HG02885 (cell line): ENCODE measurements around the gene STK32A.

Experiments used
- ATAC-seq: cut with Tn5 transposase; IDR thresholded peaks from one replicate; pipeline ENCODE4 v1.9.1; 2021; ENCODE audit warnings: mild to moderate bottlenecking; ENCODE audit not compliant: unreplicated experiment, poor library complexity

STK32A gene

DNA sequence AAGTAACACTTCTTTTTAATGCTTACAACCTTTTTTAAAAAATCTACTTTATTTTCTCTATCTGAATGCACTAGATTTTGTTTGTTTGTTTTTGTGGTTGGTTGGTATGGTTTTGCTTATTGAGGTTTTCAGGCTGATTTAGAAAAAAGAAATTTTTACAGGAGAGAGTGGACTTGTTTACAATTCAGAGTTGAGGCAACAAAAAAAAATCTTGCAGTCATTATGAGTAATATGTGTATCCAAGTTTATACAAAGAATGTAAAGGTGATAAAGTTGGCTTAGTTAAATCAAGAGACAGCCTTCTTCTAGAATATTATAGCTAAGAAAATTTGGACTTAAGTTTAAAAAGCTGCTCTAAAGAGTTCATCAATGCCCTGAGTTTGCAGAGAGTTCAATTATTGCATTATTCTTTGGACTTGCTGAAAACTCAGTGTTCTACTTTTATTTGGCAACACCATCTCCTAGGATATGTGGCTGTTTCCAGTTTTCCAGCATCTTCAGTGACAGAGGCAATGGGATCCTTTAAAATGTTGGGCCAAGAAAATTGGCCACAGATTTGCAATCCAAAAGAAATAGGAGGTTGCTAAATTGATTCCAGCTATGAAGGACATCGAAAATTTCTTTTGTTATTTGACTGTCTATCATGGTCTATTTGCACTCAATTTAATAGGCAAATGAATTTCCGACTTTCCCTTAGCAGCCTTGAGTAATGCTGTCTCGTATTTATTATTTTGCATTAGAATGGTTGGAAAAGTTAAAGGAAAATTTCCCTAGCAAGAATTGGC, 10.7 kb downstream of the STK32A start:
- ATAC-seq, result no peak

DNA sequence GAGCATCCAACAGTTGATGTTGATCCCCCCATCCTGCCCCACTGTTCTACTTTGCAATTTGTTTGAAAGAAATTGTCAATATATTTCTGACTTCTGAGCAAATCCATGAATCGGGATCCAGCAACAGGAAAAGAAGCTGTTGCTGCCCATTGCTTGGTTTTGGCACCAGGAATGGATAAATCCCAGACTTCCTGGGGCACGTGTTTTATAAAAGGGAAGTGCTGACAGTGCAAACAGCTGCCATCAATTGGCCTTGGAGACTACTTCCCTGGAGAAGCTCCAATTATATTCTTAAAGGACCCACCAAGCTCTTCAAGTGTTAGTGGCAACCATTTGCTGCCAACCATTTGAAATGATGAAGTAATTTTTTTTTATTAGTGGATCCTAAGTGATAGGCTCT, 13.7 kb downstream of the STK32A start:
- ATAC-seq, result no peak

DNA sequence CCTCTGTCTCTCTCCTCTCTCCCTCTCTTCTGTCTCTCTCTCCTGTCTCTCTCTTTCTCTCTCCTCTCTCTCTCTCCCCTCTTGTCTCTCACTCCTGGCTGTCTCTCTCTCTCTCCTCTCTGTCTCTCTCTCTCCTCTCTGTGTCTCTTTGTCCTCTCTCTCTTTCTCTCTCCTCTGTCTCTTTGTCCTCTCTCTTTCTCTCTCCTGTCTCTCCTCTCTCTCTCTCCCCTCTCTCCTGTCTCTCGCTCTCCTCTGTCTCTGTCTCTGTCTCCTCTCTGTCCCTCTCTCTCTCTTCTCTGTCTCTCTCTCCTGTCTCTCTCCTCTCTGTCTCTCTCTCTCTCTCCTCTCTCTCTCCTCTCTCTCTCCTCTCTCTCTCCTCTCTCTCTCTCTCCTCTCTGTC, 25.0 kb downstream of the STK32A start:
- no peak for ATAC-seq

DNA sequence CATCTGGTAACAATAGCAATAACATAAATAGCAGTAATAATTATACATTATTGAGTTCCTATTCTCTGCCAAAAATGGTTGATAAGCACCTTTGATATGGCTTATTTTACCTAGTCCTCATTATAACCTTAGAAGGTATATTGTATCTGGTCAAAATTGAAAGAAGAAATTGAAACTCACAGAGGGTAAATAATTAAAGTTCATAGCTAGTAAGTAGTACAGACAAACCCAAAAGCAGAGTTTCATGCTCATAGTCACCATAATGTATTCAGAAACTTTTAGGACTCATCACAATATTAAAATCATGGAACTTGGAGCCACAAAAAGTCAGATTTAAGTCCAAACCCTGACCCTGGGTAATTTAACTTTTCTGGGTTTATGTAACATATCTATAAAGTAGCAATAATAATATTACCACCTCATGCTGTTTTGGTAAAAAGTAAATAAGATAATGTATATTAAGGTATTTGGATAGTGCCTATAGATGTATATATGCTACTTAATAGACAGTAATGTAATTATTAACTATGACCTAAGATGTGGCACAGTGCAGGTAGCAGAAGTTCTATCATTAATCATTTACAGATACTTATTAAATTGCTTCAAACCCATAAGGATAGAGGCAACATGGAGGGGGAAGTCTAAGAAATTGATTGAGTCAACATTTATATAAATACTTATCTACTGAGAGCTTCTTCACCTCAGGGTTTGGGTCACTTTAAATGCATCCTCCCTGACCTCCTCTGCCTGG, 32.4 kb downstream of the STK32A start:
- no peak for ATAC-seq

DNA sequence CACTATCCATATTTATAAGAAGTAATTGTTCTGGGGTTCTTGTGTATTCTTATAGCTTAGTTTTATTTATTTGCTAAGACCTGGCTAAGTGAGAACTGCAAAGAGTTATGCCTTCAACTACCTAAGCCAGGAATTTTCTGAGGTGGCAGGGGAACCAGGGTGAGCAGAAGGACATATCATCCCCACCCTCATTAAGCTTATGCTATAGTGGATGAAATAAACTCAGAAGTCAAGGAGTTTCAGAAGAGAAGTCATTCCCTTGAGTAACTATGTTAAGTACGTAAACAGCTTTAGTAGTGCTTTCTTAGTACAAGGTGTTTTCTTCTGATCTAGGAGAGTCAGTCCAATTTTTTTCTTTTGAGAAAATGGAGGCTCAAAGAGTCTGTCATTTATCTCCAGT, 41.7 kb downstream of the STK32A start:
- no peak for ATAC-seq

DNA sequence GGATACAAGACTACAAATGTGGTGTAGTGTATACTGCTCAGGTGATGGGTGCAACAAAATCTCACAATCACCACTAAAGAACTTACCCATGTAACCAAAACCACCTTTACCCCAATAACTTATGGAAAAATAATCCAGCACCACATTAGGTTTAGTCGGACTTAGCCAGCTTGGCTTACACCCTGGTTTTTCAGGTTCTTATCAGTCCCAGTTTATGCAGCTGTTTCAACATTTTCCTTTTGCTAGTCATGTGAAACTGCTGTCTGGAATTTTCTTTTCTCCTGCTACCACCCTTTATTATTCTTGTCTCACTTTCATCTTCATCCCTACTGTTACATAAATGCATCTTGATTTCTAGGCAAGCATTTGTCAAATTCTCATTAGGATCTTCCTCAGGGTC, 51.5 kb downstream of the STK32A start:
- no peak for ATAC-seq

DNA sequence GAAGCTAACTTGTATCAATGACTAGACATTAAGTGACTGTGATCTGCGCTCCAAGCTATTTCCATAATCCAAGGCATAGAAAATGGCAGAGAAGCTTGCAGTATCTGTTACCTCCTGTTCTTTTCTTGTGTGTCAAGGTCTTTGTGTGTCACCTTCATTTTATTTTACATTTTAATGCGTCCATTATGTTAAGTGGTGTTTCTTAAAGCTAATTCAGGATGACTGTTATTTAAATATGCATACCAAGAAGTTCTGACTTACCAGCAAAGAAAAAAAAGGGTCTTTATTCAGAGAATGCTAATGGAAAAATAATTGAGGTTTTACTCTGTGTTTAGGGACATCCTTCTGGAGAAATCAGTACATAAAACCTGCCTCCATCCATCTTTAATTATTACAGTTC, 52.3 kb downstream of the STK32A start:
- no peak for ATAC-seq

DNA sequence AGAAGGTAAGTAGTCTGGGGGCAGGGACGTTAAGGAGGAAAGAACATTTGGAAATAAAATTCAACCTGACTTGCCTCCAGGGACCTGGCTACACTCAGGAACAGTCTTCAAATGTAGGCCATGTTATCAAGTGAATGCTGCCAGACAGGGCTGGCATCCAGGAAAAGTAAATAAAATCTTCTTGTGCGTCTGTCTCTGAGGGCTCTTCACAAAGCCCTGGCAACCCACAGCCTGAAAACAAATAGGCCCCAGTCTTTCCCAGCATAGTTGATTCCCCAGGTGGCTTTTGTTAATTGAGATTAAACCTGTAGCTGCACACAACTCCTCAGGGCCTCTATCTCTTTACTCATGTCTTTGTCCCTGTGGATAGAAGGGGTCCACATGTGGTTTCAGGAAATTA, 55.4 kb downstream of the STK32A start:
- ATAC-seq, result no peak

DNA sequence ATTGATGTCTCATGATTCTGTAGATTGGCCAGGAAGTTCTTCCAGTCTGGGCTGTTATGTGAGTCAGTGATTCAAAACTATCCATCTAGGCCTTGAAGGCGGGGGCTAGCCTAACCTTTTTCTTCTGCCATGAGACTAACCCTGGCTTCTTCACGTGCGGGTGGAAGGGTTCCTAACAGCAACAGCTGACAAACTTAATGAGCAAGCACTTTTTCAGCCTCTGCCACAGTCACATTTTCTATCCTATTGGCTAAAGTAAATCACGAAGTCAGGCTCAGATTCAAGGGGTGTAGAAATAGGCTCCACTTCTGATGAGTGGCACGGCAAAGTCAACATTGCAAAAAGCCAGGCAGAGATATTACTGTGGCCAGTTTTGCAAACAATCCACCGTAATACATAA, 68.4 kb downstream of the STK32A start:
- no peak for ATAC-seq

DNA sequence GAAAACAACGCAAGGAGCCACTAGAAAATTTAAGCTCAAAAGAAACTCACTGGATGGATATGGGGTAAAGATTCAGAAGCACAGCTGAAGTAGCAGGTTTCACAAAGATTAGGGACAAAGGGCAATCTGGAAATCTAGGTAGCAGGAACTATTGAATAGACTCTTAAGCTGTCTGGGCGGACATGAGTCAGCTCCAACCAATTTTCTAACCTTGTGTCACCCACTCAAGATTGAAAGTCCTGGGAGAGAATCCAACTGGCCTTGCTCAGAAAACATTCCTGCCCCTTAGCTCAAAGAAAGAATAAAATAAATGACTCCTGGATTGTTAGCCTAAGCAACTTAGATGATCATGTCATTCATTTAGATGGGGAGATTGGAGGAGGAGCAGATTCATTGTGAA, 69.2 kb downstream of the STK32A start:
- ATAC-seq, result no peak

DNA sequence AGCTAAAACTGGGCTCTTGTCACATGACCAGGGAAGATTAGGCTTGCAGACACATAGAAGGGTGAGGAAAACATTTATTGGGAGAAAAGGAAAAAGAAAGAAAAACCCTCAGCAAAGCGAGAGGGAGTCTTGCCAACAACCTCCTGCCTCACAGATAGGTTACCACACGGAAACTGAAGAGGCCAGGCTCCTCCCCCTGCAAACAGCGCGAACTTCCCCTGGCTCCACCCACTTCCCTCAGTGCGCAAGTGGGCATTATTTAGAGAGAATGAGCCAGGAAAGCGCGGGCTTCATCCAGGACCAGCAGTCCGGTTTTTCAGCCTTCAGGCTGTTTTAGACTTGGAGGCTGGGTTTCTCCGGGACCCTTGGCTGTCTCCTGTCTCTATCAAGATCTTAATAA, 70.3 kb downstream of the STK32A start:
- ATAC-seq, result no peak

DNA sequence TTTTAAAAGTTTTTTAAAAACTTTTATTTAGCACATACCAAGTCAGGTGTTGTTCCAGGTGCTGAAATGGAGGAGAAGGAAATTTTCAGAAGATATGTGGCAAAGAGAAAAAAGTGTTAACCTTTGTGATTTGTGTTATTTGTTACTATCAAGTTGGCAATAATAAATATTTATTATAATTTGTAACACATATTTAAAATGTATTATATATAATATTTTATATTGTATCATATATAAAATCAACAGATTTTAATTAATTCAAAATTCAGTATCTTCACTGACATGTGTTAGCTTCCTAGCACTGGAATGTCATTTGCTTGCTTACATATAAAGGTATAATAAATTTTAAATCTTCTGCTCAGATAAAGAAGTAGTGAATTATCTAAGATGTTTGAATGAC, 71.5 kb downstream of the STK32A start:
- no peak for ATAC-seq

DNA sequence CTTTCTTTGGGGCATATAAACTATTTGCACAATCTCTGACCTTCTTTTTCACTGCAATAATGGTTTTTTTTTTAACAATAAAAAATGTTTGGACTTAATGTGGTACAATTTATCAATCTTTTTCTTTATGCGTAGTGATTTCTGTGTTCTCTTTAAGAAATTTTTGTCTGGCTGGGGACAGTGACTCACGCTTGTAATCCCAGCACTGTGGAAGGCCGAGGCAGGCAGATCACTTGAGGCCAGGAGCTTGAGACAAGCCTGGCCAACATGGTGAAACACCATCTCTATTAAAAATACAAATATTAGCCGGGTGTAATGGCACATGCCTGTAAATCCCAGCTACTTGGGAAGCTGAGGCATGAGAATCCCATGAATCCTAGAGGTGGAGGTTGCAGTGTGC, 72.3 kb downstream of the STK32A start:
- ATAC-seq, result no peak

DNA sequence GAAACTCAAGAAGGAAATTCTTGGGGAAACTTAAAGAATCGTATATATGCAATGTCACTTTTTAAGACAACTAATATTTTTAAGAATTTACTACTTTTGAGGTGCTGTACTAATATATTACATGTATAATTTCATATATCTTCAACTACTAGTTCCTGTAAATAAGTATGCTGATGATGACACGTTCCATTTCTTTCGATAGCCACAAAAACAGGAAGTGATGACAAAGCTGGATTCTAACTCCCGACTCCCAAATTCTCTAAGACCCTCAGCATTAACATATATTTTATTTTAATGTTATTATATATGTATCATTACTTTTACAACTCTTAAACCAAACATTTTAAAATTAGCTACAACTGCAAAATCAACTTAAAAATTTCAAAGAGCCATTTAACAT, 74.8 kb downstream of the STK32A start:
- no peak for ATAC-seq

DNA sequence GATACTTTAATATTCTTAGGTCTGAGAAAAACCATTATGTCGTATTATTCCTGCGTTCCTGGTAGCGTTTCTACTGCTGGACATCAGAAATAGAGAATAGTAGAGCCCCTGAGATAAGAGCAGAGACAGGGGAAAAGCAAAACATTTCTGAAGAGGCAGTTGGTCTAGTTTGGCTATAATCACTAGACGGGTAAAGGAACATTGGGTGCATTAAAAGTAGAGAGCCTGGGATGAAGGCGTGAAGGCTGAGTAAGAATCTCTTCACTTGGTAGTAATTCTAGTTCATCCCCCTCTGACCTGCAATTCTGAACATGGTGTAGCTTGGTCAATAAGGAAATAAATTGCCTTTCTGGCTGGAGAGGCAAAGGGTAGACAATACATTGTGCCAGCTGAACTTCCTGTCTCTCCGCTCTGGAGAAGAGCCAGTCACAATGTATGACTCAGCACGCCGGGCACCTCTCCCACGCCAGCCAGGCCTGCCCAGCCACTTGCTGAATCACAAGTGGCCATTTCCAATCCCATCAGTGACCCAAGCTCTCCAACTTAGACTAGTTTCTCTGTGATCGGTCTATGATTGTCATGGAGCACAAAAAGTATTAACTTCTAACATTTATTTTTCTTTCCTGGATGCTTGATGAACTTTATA, 75.4 kb downstream of the STK32A start:
- no peak for ATAC-seq

DNA sequence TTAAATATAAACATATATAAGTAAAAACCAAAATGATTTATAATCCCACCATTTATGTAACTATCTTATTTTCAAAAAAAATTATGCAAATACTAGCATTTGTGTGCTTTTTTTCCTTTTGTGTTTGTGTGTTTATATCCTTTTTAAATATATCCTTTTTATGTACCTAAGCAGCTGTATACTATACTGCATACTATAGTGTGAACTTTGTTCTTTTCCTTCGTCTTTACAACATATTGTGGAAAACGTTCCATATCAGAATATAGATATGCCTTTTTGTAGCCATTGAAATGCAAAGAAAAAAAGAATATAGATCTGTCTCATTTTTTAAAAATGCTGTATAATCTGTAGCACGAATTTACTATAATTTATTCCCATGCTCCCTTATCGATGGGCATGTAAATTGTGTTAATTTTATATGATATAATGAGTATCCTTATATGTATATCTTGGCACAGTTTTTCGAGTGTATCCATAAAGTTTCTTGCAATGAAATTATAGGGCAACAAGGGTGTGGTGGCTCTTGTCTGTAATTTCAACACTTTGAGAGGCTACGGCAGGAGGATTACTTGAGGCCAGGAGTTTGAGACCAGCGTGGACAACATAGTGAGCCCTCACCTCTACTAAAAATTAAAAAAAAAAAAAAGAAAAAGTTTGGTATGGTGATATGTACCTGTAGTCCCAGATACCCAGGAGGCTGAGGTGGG, 83.3 kb downstream of the STK32A start:
- no peak for ATAC-seq

DNA sequence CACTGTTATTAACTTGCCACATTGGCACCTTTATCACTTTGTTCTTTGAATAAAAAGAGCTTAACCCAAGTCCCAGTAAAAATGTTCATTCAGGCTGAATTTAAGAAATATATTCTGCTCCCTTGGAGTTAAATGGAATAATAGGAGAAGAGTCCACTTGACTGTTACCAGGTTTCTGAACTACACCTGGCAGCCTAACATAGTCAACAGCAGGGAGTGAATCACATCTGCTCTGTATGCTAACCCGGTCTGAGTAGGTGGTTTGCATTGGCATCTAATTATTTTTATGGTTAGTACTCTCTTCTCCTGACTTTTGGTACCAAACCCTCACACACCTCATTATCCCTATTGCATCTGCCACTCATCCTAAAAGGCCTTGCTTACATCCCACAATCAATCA, 86.7 kb downstream of the STK32A start:
- ATAC-seq, result no peak

DNA sequence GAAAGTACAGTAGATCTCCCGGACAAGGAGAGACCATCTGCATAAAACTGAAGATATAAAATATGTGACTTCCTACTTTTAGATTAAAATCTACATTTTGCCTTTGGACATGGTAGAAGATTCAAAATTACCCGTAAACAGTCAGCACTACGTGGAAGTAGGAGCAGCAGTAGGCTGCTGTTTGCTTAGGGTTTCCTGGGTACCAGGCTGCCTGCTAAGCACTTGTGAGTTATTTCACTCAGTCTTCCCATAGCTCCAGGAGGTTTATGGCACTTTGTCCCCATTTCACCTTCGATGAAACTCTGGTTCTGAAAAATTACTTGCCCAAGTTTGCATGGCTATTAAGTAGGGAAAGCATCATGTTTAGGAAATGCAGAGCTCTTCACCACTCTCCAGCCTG, 92.6 kb downstream of the STK32A start:
- no peak for ATAC-seq

DNA sequence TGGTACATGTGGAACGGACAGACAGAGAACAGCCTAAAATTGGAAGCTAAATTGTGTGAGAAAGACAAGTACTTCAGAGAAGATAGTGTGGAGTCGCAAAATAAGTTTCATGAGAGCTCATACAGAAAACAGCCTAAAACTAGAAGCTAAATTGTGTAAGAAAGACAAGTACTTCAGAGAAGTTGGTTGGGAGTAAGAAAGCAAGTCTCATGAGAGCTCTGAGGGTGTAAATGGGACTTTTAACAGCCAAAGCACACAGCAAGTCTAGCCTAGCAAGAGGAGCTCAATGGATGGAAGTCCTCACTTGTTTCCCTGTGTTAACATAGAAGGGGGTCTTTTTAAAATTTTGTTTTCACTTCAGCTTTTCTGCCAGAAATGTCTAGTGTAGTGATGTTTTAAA, 93.1 kb downstream of the STK32A start:
- ATAC-seq, result no peak

DNA sequence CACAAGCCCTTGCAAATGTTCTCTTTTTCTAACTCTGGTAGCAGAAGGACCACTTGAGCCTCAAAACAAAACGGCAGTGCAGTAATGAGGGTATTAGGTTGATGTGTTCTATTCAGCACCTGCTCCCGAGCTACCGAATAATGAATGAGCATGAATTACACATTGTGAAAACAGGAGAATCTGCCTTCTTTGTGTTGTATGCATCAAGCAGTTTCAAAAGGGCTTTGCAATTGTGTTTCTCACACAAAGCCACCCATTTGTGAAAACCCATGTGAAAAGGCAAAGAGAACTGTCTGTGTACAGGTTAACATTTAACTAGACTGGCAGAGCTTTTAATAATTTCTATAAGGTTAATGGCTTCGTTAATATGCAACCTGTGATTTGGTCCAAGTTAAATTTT, 97.8 kb downstream of the STK32A start:
- no peak for ATAC-seq

DNA sequence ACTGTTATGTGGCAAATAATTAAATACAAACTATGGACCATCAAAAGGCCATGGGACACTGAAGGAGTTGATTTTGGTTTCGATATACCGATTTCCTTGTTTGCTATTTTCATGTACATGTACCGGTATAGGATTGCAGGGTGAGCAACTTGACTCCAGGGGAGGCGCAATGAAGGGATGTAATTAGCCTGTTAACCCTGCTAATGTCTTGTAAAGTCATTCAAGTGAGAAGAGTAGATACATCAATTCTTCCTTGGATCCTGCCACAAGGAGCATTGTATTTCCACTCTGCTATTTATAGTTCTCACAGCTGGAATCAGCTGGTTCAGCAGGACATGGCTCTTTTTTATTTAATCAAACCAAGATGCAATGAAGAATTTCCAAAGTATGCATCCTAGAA, 102.0 kb downstream of the STK32A start:
- ATAC-seq, result no peak
